Heart right ventricle (tissue), 16 donors: ENCODE results near the gene DEPP1. TPM values are rescaled to one million over a fixed set of nuclear protein-coding genes. Genes with fewer than 3 reads are reported as not detected.

Experiments
- ATAC-seq, 8 donors: fragments of 200-7000 bp; cut with Tn5 transposase; one replicate each; pipeline ENCODE4 v1.9.1; 2020; ENCODE audit warnings: mild to moderate bottlenecking in 8 of 8, moderate library complexity in 8 of 8, moderate number of reproducible peaks in 1 of 8
- DNase-seq, 2 donors: peaks; one replicate each; pipeline ENCODE4 v3.0.0-alpha.2; 2020
- H3K27ac ChIP-seq, 10 donors: fragments of 200-600 bp; sonication (generic) in 2 of 10; one replicate each; pipeline versions ENCODE4 v1.5.0 to v1.8.0; 2020 to 2022; ENCODE audit warnings: mild to moderate bottlenecking in 3 of 10
- H3K27me3 ChIP-seq, 7 donors: fragments of 200-600 bp; one replicate each; pipeline ENCODE4 v1.8.0; 2021 to 2022; ENCODE audit warnings: mild to moderate bottlenecking in 2 of 7
- H3K36me3 ChIP-seq, 9 donors: fragments of 200-600 bp; sonication (generic) in 1 of 9; one replicate each; pipeline versions ENCODE4 v1.5.0 to v1.8.0; 2020 to 2022; ENCODE audit warnings: mild to moderate bottlenecking in 2 of 9
- H3K4me1 ChIP-seq, 9 donors: fragments of 200-600 bp; sonication (generic) in 1 of 9; one replicate each; pipeline versions ENCODE4 v1.5.0 to v1.8.0; 2020 to 2022; ENCODE audit warnings: mild to moderate bottlenecking in 4 of 9
- H3K4me3 ChIP-seq, 10 donors: fragments of 200-600 bp; sonication (generic) in 2 of 10; one replicate each; pipeline versions ENCODE4 v1.5.0 to v1.8.0; 2020 to 2022; ENCODE audit warnings: mild to moderate bottlenecking in 7 of 10, moderate library complexity in 2 of 10
- H3K9me3 ChIP-seq, 11 donors: fragments of 200-600 bp in 10 of 11; sonication (generic) in 2 of 11; one replicate each; pipeline versions ENCODE4 v1.5.0 to v1.8.0; 2013 to 2022; ENCODE audit warnings: mild to moderate bottlenecking in 2 of 11, control low read depth in 1 of 11, moderate library complexity in 1 of 11
- WGBS, 2 donors: extraction: QIAGEN DNeasy Blood & Tissue Kit; methylation state at CpG; one replicate each; pipeline ENCODE4 v1.1.7; 2013; ENCODE audit warnings: inconsistent platforms in 1 of 2; 5-methylcytosine and 5-hydroxymethylcytosine counted together
- intact Hi-C, 10 donors: fragments of 100-400 bp; cut with DNase I; formaldehyde crosslinking; loops; one replicate each; pipeline versions ENCODE4 v1.11.1 to v1.14.2; 2022
- polyA plus RNA-seq, 2 donors: library from polyadenylated mRNA; stranded (reverse); fragments of 200-250 nt; gene quantifications; one replicate each; pipeline ENCODE4 v1.2.3, GENCODE V29; 2013
- total RNA-seq, 10 donors: library from RNA; stranded (reverse); fragmentation: NEBNext Ultra II Directional in 3 of 10; extraction: Animal tissue kit (Norgen Biotek cat#: 25700) in 3 of 10; gene quantifications; one replicate each; pipeline versions ENCODE4 v1.2.1 to v1.2.4, GENCODE V29; 2021 to 2023
- TF ChIP-seq, protein P1 (sequence below), 9 donors: fragments of 200-600 bp; sonication (generic) in 2 of 9; IDR thresholded peaks; one replicate each; pipeline versions ENCODE4 v1.5.0 to v1.8.0; 2021 to 2022; ENCODE audit warnings: antibody characterized with exemption in 9 of 9, mild to moderate bottlenecking in 5 of 9, moderate library complexity in 1 of 9
- donor health status: Arrhythmogenic right ventricular cardiomyopathy.
- donor health status: ischemic (EF 13 %, LVEDD 7.1; RV severe dilation, severe dysfunction).
- donor health status: healthy with polysubstance abuse.
- donor health status: DM: no; HTN: yes; CAD: no.
- donor health status: DM: no; HTN: no; CAD: no.
- donor health status: ischemic (EF 25% LVEDD 6.9; RV normal size, moderate dysfunction).
- donor health status: ischemic (EF 25% LVEDD 5.7; RV mildly dilated, moderate dysfunction).
- donor health status: healthy.
- donor health status: DM: yes; HTN: yes; CAD: no.
- donor health status: Ischemic cardiomyopathy.
- donor health status: ischemic (EF 35%, LVEDD 5.7; RV mildly dilated, moderate dysfunction).
- donor health status: nonischemic (EF 11% LVEDD 7.7; RV severe dilation, severe dysfunction).
- donor health status: DM: yes; HTN: yes; CAD: no.
- donor health status: PGD.
- donor health status: ischemic (EF 29% LVEDD 5.4; RV normal size, mild dysfunction).
- donor health status: nonischemic (EF 23%, LVEDD 6.1; RV moderate dilation, normal function).

The DEPP1 gene
- total and polyA plus RNA-seq, 12 donors: 10.0 to 172 (median 25.1) TPM

DNA sequence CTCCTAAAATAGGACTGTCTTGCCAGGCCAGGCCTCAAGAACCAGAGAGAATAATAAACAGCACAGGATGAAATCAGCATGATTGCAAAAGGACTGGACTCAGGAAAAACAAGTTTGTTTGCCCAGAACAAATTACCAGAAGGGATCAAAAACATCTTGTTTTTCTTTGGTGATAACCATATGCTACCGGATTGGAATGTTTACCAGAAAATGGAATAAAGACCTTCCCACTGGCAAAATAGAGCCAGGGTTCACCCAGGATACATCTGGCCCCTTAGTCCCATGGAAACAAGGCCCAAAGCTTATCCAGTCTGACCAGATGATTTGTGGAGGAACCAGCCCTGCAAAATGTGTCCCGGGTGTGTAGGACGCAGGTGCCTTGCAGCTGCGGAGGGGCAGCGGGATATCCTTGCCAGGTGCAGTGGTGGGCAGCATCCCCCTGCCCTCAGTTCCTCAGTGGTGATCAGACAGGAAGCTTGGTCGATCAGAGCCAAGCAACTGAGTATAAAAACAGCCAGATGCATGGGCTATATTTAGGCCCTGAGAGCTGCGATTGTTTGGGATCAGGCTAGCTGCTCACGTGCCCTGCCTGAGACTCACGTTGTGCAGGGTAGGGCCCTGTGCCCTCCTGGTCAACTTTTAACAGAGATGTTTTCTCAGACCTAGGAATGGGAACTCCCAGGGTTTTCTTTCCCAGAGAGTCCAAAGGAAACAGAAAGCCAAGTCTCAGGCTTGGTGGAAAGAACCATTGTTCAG, 17.5 kb upstream of the DEPP1 start:
- TF ChIP-seq, protein P1, sequence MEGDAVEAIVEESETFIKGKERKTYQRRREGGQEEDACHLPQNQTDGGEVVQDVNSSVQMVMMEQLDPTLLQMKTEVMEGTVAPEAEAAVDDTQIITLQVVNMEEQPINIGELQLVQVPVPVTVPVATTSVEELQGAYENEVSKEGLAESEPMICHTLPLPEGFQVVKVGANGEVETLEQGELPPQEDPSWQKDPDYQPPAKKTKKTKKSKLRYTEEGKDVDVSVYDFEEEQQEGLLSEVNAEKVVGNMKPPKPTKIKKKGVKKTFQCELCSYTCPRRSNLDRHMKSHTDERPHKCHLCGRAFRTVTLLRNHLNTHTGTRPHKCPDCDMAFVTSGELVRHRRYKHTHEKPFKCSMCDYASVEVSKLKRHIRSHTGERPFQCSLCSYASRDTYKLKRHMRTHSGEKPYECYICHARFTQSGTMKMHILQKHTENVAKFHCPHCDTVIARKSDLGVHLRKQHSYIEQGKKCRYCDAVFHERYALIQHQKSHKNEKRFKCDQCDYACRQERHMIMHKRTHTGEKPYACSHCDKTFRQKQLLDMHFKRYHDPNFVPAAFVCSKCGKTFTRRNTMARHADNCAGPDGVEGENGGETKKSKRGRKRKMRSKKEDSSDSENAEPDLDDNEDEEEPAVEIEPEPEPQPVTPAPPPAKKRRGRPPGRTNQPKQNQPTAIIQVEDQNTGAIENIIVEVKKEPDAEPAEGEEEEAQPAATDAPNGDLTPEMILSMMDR (IDR thresholded peaks at IDR 0.05): no peak
- WGBS, 2 donors: 5 to 7% methylated on average over 9 of the region's 9 CpGs
- peak overlapping the region in 2 of 10 donors; percentile 3 to 9 for H3K4me3 ChIP-seq
- ATAC-seq (peak; percentile 58 to 85 (median 82)), DNase-seq (peak in 1 of 2 donors; percentile 85)
- no peaks in the 10 kb centered on the region for H3K27me3 ChIP-seq
- H3K9me3 ChIP-seq: no peaks in the 10 kb centered on the region
- H3K4me1 ChIP-seq: peaks cover 39 to 96% (median 90%) of the 10 kb centered on the region in 9 donors
- peaks cover 0 to 34% (median 19%) of the 10 kb centered on the region in 9 donors for H3K36me3 ChIP-seq
- H3K27ac ChIP-seq: peak overlapping the region; percentile 83 to 99 (median 92)
- intact Hi-C loops: loop anchor here in 4 of 10 donors (2.0 to 10.0 kb wide), 6 partner anchors 17 to 1589 kb away; partner anchors contain the start of genes DEPP1 (in 1 of the 4) and HNRNPF (in 1 of the 4)

DNA sequence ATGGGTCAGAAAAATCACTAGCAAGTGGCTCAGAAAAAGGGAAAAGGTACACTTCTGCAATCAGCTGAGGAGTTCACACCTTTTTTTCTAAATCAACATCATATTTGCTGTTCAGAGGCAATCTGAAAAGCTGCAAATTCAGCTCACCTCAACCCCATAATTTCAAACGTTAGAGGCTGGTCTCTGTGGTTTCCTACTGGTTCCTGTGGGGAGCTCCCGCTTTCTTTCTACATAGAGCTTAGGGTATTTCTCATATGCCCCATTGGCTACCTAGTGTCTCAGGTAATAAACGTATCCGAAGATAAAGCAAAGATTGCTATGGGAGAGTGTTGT, 16.9 kb upstream of the DEPP1 start:
- ATAC-seq: no peak
- intact Hi-C loops: loop anchor here in 4 of 10 donors (5.0 to 10.0 kb wide), 5 partner anchors 61 to 1588 kb away; partner anchors contain the start of gene HNRNPF (in 1 of the 4)
- no peak for DNase-seq
- TF ChIP-seq, protein P1 (IDR thresholded peaks at IDR 0.05): no peak
- Histone ChIP-seq H3K4me3 (peak overlapping the region in 1 of 10 donors; percentile 3), H3K4me1 (peaks cover 45 to 100% (median 95%) of the 10 kb centered on the region in 9 donors), H3K27me3 (no peaks in the 10 kb centered on the region), H3K27ac (peak overlapping the region; percentile 83 to 99 (median 92)), H3K36me3 (peaks cover 0 to 40% (median 19%) of the 10 kb centered on the region in 9 donors), H3K9me3 (no peaks in the 10 kb centered on the region)
- 25 to 31% methylated on average over 4 of the region's 4 CpGs for WGBS, 2 donors

DNA sequence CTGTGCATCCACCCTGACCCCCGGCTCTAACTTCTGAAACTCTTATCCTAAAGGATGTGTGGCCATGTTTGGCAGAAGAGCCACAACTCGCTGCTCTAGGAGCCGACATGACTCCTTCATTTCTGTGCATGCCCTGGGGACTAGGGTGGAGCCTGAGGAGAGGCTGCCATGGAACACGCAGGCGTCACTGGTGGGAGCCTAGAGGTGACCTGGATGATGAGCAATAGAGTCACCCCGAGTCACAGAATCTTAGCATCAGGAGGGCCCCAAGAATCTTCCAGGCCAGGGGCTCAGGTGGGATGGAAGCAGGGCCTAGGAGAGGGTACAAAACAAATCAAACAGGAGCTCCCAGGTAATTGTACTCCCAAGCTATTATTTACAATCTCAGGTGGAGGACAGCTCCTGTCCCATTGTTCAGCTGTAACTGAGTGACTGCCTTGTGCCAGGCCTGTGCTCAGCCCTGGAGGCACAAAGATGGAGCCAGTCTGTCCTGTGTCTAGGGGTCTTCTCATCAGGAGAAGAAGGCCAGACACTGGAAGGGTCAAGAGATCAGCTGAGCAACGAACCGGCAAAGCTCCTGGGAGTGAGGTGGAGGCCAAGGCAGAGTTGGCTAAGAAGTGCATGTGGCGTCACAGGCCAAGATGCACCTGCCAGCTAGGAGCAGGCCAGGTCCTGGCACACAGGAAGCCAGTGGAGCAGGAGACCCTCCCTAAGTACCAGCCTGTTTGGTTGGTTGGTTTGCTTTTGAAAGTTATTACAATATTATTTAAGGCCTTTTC, 16.3 kb upstream of the DEPP1 start:
- ATAC-seq: no peak

More for the DNA sequence above, 16.3 kb upstream of the DEPP1 start:
- Histone ChIP-seq H3K36me3 (peaks cover 0 to 46% (median 19%) of the 10 kb centered on the region in 9 donors), H3K27ac (peak overlapping the region; percentile 83 to 99 (median 92)), H3K4me1 (peaks cover 49 to 100% (median 98%) of the 10 kb centered on the region in 9 donors), H3K9me3 (no peaks in the 10 kb centered on the region), H3K27me3 (no peaks in the 10 kb centered on the region), H3K4me3 (no peak overlapping the region)
- TF ChIP-seq, protein P1 (IDR thresholded peaks at IDR 0.05): no peak
- WGBS, 2 donors: 63 to 64% methylated on average over 9 of the region's 9 CpGs
- DNase-seq: peak in 1 of 2 donors; percentile 29
- intact Hi-C loops: loop anchor here in 5 of 10 donors (5.0 to 10.0 kb wide), 5 partner anchors 60 to 1588 kb away; partner anchors contain the start of gene HNRNPF (in 1 of the 5)
